ENCODE data around the gene EP300. TPM values are rescaled to one million over a fixed set of nuclear protein-coding genes. Genes with fewer than 3 reads are reported as not detected.
"Not testable (repeated sequence)": the region's sequence is repeated elsewhere in the genome, so short reads cannot be mapped to it uniquely, and the experiment has no call there.

The EP300 gene
- total RNA-seq (2014; rRNA removed; shearing (Covaris generic); ENCODE audit: low replicate concordance), result 10.9 and 11.0 TPM in 2 replicates

GRCh38 chr22:41092023-41092817, at the start of gene EP300:
Gene EP300 (plus strand): TSS chr22:41092592. CDS start chr22:41093005, 413 bp downstream.
- DNase-seq, result peak; percentile 82
- H3K4me3 ChIP-seq, result peak within 1 kb of the TSS; percentile 80

GRCh38 chr22:41043722-41044121, 48.7 kb upstream of the EP300 start:
- H3K36me3 ChIP-seq, result no peaks in the 10 kb centered on the region
- no peaks in the 10 kb centered on the region for H3K27me3 ChIP-seq
- DNase-seq, result no peak
- no peak overlapping the region for H3K4me3 ChIP-seq
- H3K9me3 ChIP-seq, result no peaks in the 10 kb centered on the region

More at GRCh38 chr22:41092023-41092817, at the start of gene EP300:
- Histone ChIP-seq H3K9me3 (no peaks in the 10 kb centered on the region), H3K27me3 (no peaks in the 10 kb centered on the region), H3K36me3 (peaks cover 16% of the 10 kb centered on the region)

GRCh38 chr22:41045575-41045974, 46.8 kb upstream of the EP300 start:
- not testable (repeated sequence) for DNase-seq, H3K9me3 ChIP-seq, H3K27me3 ChIP-seq, H3K36me3 ChIP-seq, H3K4me3 ChIP-seq

GRCh38 chr22:41047801-41048211, 44.6 kb upstream of the EP300 start:
- no peaks in the 10 kb centered on the region for H3K9me3 ChIP-seq
- no peaks in the 10 kb centered on the region for H3K27me3 ChIP-seq
- no peak for DNase-seq
- H3K36me3 ChIP-seq, result no peaks in the 10 kb centered on the region
- H3K4me3 ChIP-seq, result no peak overlapping the region

GRCh38 chr22:41048345-41048744, 44.0 kb upstream of the EP300 start:
- H3K4me3 ChIP-seq, H3K27me3 ChIP-seq, H3K9me3 ChIP-seq, H3K36me3 ChIP-seq, DNase-seq: not testable (repeated sequence)

- H3K27me3 ChIP-seq, result no peaks in the 10 kb centered on the region
- no peaks in the 10 kb centered on the region for H3K36me3 ChIP-seq
- no peak overlapping the region for H3K4me3 ChIP-seq
- no peak for DNase-seq
- no peaks in the 10 kb centered on the region for H3K9me3 ChIP-seq
These were observed 43.3 kb upstream of the EP300 start for GRCh38 chr22:41048791-41049717.

GRCh38 chr22:41049795-41050194, 42.6 kb upstream of the EP300 start:
- not testable (repeated sequence) for H3K4me3 ChIP-seq, H3K36me3 ChIP-seq, DNase-seq, H3K9me3 ChIP-seq, H3K27me3 ChIP-seq

GRCh38 chr22:41050883-41051282, 41.5 kb upstream of the EP300 start:
- H3K4me3 ChIP-seq, result no peak overlapping the region
- no peak for DNase-seq
- H3K27me3 ChIP-seq, result no peaks in the 10 kb centered on the region
- H3K36me3 ChIP-seq, result no peaks in the 10 kb centered on the region
- H3K9me3 ChIP-seq, result no peaks in the 10 kb centered on the region

GRCh38 chr22:41052661-41053490, 39.5 kb upstream of the EP300 start:
- H3K9me3 ChIP-seq, result no peaks in the 10 kb centered on the region
- no peaks in the 10 kb centered on the region for H3K27me3 ChIP-seq
- H3K36me3 ChIP-seq, result no peaks in the 10 kb centered on the region
- DNase-seq, result peak; percentile 29
- no peak overlapping the region for H3K4me3 ChIP-seq

- no peak overlapping the region for H3K4me3 ChIP-seq
- H3K36me3 ChIP-seq, result no peaks in the 10 kb centered on the region
- no peak for DNase-seq
- H3K27me3 ChIP-seq, result no peaks in the 10 kb centered on the region
- no peaks in the 10 kb centered on the region for H3K9me3 ChIP-seq
These were observed 35.3 kb upstream of the EP300 start for GRCh38 chr22:41057076-41057475.

GRCh38 chr22:41062146-41062545, 30.2 kb upstream of the EP300 start:
- Histone ChIP-seq H3K27me3 (no peaks in the 10 kb centered on the region), H3K36me3 (no peaks in the 10 kb centered on the region), H3K4me3 (no peak overlapping the region), H3K9me3 (no peaks in the 10 kb centered on the region)
- DNase-seq, result no peak

GRCh38 chr22:41064326-41064725, 28.1 kb upstream of the EP300 start:
- H3K27me3 ChIP-seq, H3K36me3 ChIP-seq, H3K9me3 ChIP-seq, DNase-seq, H3K4me3 ChIP-seq: not testable (repeated sequence)

GRCh38 chr22:41066341-41066740, 26.1 kb upstream of the EP300 start:
- H3K9me3 ChIP-seq, H3K36me3 ChIP-seq, DNase-seq, H3K4me3 ChIP-seq, H3K27me3 ChIP-seq: not testable (repeated sequence)

- H3K36me3 ChIP-seq, H3K4me3 ChIP-seq, H3K27me3 ChIP-seq, H3K9me3 ChIP-seq, DNase-seq: not testable (repeated sequence)
These were observed 24.4 kb upstream of the EP300 start for GRCh38 chr22:41067968-41068367.

GRCh38 chr22:41070665-41071331, 21.6 kb upstream of the EP300 start:
- Histone ChIP-seq H3K4me3 (no peak overlapping the region), H3K36me3 (no peaks in the 10 kb centered on the region), H3K27me3 (no peaks in the 10 kb centered on the region), H3K9me3 (no peaks in the 10 kb centered on the region)
- DNase-seq, result no peak

GRCh38 chr22:41074061-41074460, 18.3 kb upstream of the EP300 start:
- H3K27me3 ChIP-seq, result no peaks in the 10 kb centered on the region
- H3K36me3 ChIP-seq, result no peaks in the 10 kb centered on the region
- no peak overlapping the region for H3K4me3 ChIP-seq
- DNase-seq, result no peak
- no peaks in the 10 kb centered on the region for H3K9me3 ChIP-seq

Measured in MG63 (cell line).